ENCODE results near the gene RXFP1.

- TF ChIP-seq CTCF (IDR thresholded peaks at IDR 0.05 in 4 of 5, conservative IDR thresholded peaks at IDR 0.05 in 1 of 5) = peak; percentile 64 to 78 (median 76)
- TF ChIP-seq POLR2A (IDR thresholded peaks at IDR 0.05) = peak; percentile 86 to 91
These were observed 150.5 kb downstream of the RXFP1 start, which contains the start of gene ETFDH for GRCh38 chr4:158671915-158672806.
